ENCODE data around the gene RAB25. TPM values are rescaled to one million over a fixed set of nuclear protein-coding genes. Genes with fewer than 3 reads are reported as not detected.
A peak's percentile ranks its signal among the peaks of the same experiment; 100 is the strongest.

Gene RAB25
- total RNA-seq, 4 donors from 2014 or later, result 190 to 482 (median 272) TPM

DNA sequence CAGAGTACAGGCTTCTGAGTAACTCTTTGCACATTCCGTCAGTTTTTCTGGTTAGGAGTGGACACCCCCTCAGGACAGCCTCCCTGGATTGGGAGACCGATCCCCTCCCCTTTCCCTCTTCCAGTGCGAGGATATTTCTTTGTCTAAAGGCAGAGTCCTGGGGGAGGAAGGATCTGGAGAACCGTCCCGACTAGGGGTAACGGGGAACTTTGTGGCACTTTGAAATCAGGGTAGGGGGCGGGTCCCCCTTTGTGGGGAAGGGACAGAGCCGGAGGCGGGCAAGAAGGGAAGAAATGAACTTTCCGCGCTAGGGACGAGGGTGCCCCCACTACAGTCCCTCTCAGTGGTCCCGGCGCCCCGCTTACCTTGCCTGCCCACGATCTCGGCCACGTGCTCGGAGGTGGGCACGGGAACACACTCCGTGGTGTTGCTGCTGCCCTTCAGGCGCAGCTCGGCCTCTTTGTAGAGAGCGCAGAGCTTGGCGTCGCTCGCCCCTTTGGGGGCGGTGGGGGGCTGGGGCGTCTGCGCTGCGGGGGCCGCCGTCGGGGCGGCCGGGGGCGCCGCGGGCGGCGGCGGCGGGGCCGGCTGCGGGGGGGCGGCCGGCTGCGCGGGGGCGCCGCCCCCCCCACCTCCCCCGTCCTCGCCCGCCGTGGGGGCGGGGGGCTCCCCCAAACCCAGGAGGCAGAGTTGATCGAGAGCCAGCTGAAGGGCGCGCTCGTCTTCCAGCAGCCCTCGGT, 20.4 kb downstream of the RAB25 start:
- Histone ChIP-seq H3K27ac (peak overlapping the region in 1 of 4 donors; percentile 71), H3K9me3 (no peaks in the 10 kb centered on the region), H3K27me3 (peaks cover 0 to 13% (median 0%) of the 10 kb centered on the region in 4 donors), H3K36me3 (peaks cover 0 to 9% (median 0%) of the 10 kb centered on the region in 3 donors), H3K4me1 (peaks cover 7 to 35% (median 10%) of the 10 kb centered on the region in 3 donors), H3K4me3 (peak overlapping the region; percentile 49 to 96 (median 82))
- intact Hi-C loops (cut with DNase I), result no loop called here
- 0% methylated on average over 1 to 4 of the region's 61 CpGs for WGBS, 2 donors
- DNase-seq, result no peak
- TF ChIP-seq POLR2A (IDR thresholded peaks at IDR 0.05) (no peak), CTCF (IDR thresholded peaks at IDR 0.05) (no peak)

- TF ChIP-seq POLR2A (IDR thresholded peaks at IDR 0.05), result no peak
- no peak for TF ChIP-seq CTCF (IDR thresholded peaks at IDR 0.05)
- intact Hi-C loops (cut with DNase I), result no loop called here
- H3K4me1 ChIP-seq, result peaks cover 7 to 38% (median 10%) of the 10 kb centered on the region in 3 donors
- H3K9me3 ChIP-seq, result no peaks in the 10 kb centered on the region
- H3K27me3 ChIP-seq, result peaks cover 0 to 13% (median 0%) of the 10 kb centered on the region in 4 donors
- 0% methylated on average over 1 to 4 of the region's 10 CpGs for WGBS, 2 donors
- H3K4me3 ChIP-seq, result peak overlapping the region; percentile 49 to 96 (median 82)
- peaks cover 0 to 3% (median 0%) of the 10 kb centered on the region in 3 donors for H3K36me3 ChIP-seq
- H3K27ac ChIP-seq, result peak overlapping the region in 2 of 4 donors; percentile 70 to 71
- DNase-seq, result no peak
These were observed 21.0 kb downstream of the RAB25 start for GRCh38 chr1:156081917-156082308.

- no peak for DNase-seq
- H3K27me3 ChIP-seq, result peaks cover 0 to 13% (median 0%) of the 10 kb centered on the region in 4 donors
- intact Hi-C loops (cut with DNase I), result no loop called here
- TF ChIP-seq POLR2A (IDR thresholded peaks at IDR 0.05) (no peak), CTCF (IDR thresholded peaks at IDR 0.05) (no peak)
- H3K4me1 ChIP-seq, result peaks cover 7 to 38% (median 10%) of the 10 kb centered on the region in 3 donors
- no peaks in the 10 kb centered on the region for H3K9me3 ChIP-seq
- H3K4me3 ChIP-seq, result peak within 1 kb of the TSS; percentile 49 to 96 (median 82)
- WGBS, 2 donors, result 2% methylated on average over 15 of the region's 62 CpGs; no CpG with 5 or more reads in 1 of the 2 donors
- no peaks in the 10 kb centered on the region for H3K36me3 ChIP-seq
- H3K27ac ChIP-seq, result peak within 1 kb of the TSS; percentile 59 to 71 (median 66)
These were observed 21.5 kb downstream of the RAB25 start, which contains the start of gene MEX3A for GRCh38 chr1:156082309-156083091. Gene MEX3A (minus strand): TSS chr1:156082465. CDS start chr1:156081998, 467 bp downstream.

GRCh38 chr1:156083800-156084790, 23.1 kb downstream of the RAB25 start:
- H3K36me3 ChIP-seq, result no peaks in the 10 kb centered on the region
- WGBS, 2 donors, result 67 to 68% methylated on average over 7 of the region's 7 CpGs
- peaks cover 7 to 38% (median 10%) of the 10 kb centered on the region in 3 donors for H3K4me1 ChIP-seq
- no peak overlapping the region for H3K27ac ChIP-seq
- no peak for DNase-seq
- peak overlapping the region in 2 of 4 donors; percentile 75 to 96 for H3K4me3 ChIP-seq
- no peaks in the 10 kb centered on the region for H3K9me3 ChIP-seq
- TF ChIP-seq CTCF (IDR thresholded peaks at IDR 0.05) (no peak), POLR2A (IDR thresholded peaks at IDR 0.05) (no peak)
- intact Hi-C loops (cut with DNase I), result no loop called here
- peaks cover 0 to 13% (median 0%) of the 10 kb centered on the region in 4 donors for H3K27me3 ChIP-seq
